CD14-positive monocyte (primary cell): Measurements from ENCODE around the gene ZNF23. TPM values are rescaled to one million over a fixed set of nuclear protein-coding genes. Genes with fewer than 3 reads are reported as not detected.

Experiments
- DNase-seq, 3 donors: peaks; one replicate each; pipeline ENCODE4 v3.0.0-alpha.2; 2011 to 2022
- H2AFZ ChIP-seq: 2 replicates; pipeline ENCODE4 v1.6.0; 2012; ENCODE audit warnings: mild to moderate bottlenecking, low read depth, low read length, inconsistent platforms; ENCODE audit not compliant: insufficient read depth, poor library complexity, severe bottlenecking
- H3K27ac ChIP-seq, 2 donors: 1 replicate in 1 of 2; 2 replicates in 1 of 2; pipeline ENCODE4 v1.5.1; 2012 to 2013; ENCODE audit warnings: low read length in 2 of 2, control low read depth in 1 of 2, inconsistent platforms in 1 of 2, low read depth in 1 of 2, mild to moderate bottlenecking in 1 of 2
- H3K27me3 ChIP-seq, 2 donors: one replicate each; pipeline versions ENCODE4 v1.6.0 to v1.6.1; 2011 to 2013; ENCODE audit warnings: low read length in 2 of 2; ENCODE audit not compliant: control insufficient read depth in 2 of 2, insufficient read depth in 2 of 2
- H3K36me3 ChIP-seq, 2 donors: replicated peaks in 1 of 2; 1 replicate in 1 of 2; 2 replicates in 1 of 2; pipeline versions ENCODE4 v1.5.1 to v1.6.1; 2012 to 2013; ENCODE audit warnings: low read length in 2 of 2, control low read depth in 1 of 2, inconsistent platforms in 1 of 2, mild to moderate bottlenecking in 1 of 2; ENCODE audit not compliant: insufficient read depth in 2 of 2, control insufficient read depth in 1 of 2
- H3K4me1 ChIP-seq, 2 donors: 1 replicate in 1 of 2; 2 replicates in 1 of 2; pipeline versions ENCODE4 v1.5.1 to v1.6.1; 2012 to 2013; ENCODE audit warnings: low read length in 2 of 2, control low read depth in 1 of 2, inconsistent platforms in 1 of 2, mild to moderate bottlenecking in 1 of 2, moderate library complexity in 1 of 2; ENCODE audit not compliant: insufficient read depth in 2 of 2, control insufficient read depth in 1 of 2
- H3K4me2 ChIP-seq: replicated peaks from 2 replicates; pipeline ENCODE3; 2012; ENCODE audit warnings: low read length, moderate library complexity, mild to moderate bottlenecking; ENCODE audit not compliant: poor library complexity, severe bottlenecking; ENCODE audit errors: extremely low read depth
- H3K4me3 ChIP-seq, 3 experiments: fragments of 200-600 bp in 1 of 3; sonication (generic) in 1 of 3; replicated peaks in 1 of 3; 1 replicate in 2 of 3; 2 replicates in 1 of 3; pipeline ENCODE4 v1.5.1; 2011 to 2013; ENCODE audit warnings: low read length in 3 of 3, mild to moderate bottlenecking in 3 of 3, control low read depth in 2 of 3, low read depth in 2 of 3, inconsistent platforms in 1 of 3, moderate library complexity in 1 of 3
- H3K79me2 ChIP-seq: 2 replicates; pipeline ENCODE4 v1.6.0; 2012; ENCODE audit warnings: mild to moderate bottlenecking, control low read depth, inconsistent platforms, low read length, moderate library complexity; ENCODE audit not compliant: insufficient read depth
- H3K9ac ChIP-seq: 2 replicates; pipeline ENCODE4 v1.6.0; 2017; ENCODE audit warnings: low read length, mild to moderate bottlenecking; ENCODE audit not compliant: insufficient read depth, poor library complexity, severe bottlenecking
- H3K9me3 ChIP-seq, 2 donors: replicated peaks in 1 of 2; 1 replicate in 1 of 2; 2 replicates in 1 of 2; pipeline versions ENCODE4 v1.5.1 to v1.6.1; 2012 to 2013; ENCODE audit warnings: low read length in 2 of 2, control low read depth in 1 of 2; ENCODE audit not compliant: control insufficient read depth in 1 of 2, insufficient read depth in 1 of 2
- H4K20me1 ChIP-seq: 2 replicates; pipeline ENCODE4 v1.6.0; 2012; ENCODE audit warnings: mild to moderate bottlenecking, low read length, control low read depth, moderate library complexity; ENCODE audit not compliant: insufficient read depth
- H3K27ac Mint-ChIP-seq, 7 donors: one replicate each; pipeline ENCODE4 v1.8.0; 2020; ENCODE audit warnings: mild to moderate bottlenecking in 7 of 7, mixed read lengths in 7 of 7, moderate library complexity in 6 of 7, inconsistent platforms in 2 of 7
- H3K27me3 Mint-ChIP-seq, 3 donors: one replicate each; pipeline ENCODE4 v1.8.0; 2021 to 2022; ENCODE audit warnings: low read depth in 3 of 3, mild to moderate bottlenecking in 3 of 3, mixed read lengths in 3 of 3, moderate library complexity in 3 of 3, inconsistent platforms in 1 of 3
- H3K36me3 Mint-ChIP-seq, 2 donors: one replicate each; pipeline ENCODE4 v1.8.0; 2020; ENCODE audit warnings: mixed read lengths in 2 of 2, inconsistent platforms in 1 of 2, mild to moderate bottlenecking in 1 of 2
- H3K4me1 Mint-ChIP-seq: one replicate; pipeline ENCODE4 v1.8.0; 2020; ENCODE audit warnings: mild to moderate bottlenecking, mixed read lengths
- H3K4me3 Mint-ChIP-seq, 2 donors: one replicate each; pipeline ENCODE4 v1.8.0; 2020; ENCODE audit warnings: mild to moderate bottlenecking in 2 of 2, mixed read lengths in 2 of 2, moderate library complexity in 1 of 2
- H3K9me3 Mint-ChIP-seq, 7 donors: one replicate each; pipeline ENCODE4 v1.8.0; 2020 to 2022; ENCODE audit warnings: mixed read lengths in 7 of 7, mild to moderate bottlenecking in 6 of 7, moderate library complexity in 6 of 7, inconsistent platforms in 2 of 7
- CTCF ChIP-seq: fragments of 200-600 bp; IDR thresholded peaks from one replicate; pipeline ENCODE4 v1.8.0; 2022; ENCODE audit warnings: antibody characterized with exemption, mild to moderate bottlenecking
- WGBS: methylation state at CpG from one replicate; pipeline ENCODE4 v1.1.5; 2013; ENCODE audit warnings: missing lambda C conversion rate; ENCODE audit not compliant: insufficient coverage; 5-methylcytosine and 5-hydroxymethylcytosine counted together
- intact Hi-C, 2 donors: fragments of 100-400 bp; cut with micrococcal nuclease; formaldehyde crosslinking; loops; one replicate each; pipeline versions ENCODE4 v1.15.0 to v1.15.1; 2023
- polyA plus RNA-seq, 3 donors: library from polyadenylated mRNA; depleted of rRNA in 1 of 3; unstranded in 2 of 3; stranded (reverse) in 1 of 3; fragments of 300-500 nt in 2 of 3; fragments of >200 nt in 1 of 3; fragmentation: Illumina TruSeq in 2 of 3; gene quantifications; 1 replicate in 2 of 3; 2 replicates in 1 of 3; pipeline ENCODE4 v1.2.3, GENCODE V29; 2012 to 2021

ZNF23 gene
- polyA plus RNA-seq, 3 donors = 2.1 to 3.9 (median 2.8) TPM

- H3K27me3 Mint-ChIP-seq = peaks cover 9 to 16% (median 12%) of the 10 kb centered on the region in 3 donors
- H2AFZ ChIP-seq = no peak within 1 kb of the TSS
- no peaks in the 10 kb centered on the region for H3K36me3 ChIP-seq
- no peak within 1 kb of the TSS for H3K9ac ChIP-seq
- H3K9me3 Mint-ChIP-seq = peaks cover 22 to 65% (median 54%) of the 10 kb centered on the region in 7 donors
- peak within 1 kb of the TSS in 1 of 2 donors; percentile 46 for H3K4me3 Mint-ChIP-seq
- no peaks in the 10 kb centered on the region for H4K20me1 ChIP-seq
- peaks cover 0 to 2% of the 10 kb centered on the region in 2 donors for H3K27me3 ChIP-seq
- no peaks in the 10 kb centered on the region for H3K79me2 ChIP-seq
- no peak for TF ChIP-seq CTCF
- peaks cover 48 to 59% of the 10 kb centered on the region in 2 donors for H3K9me3 ChIP-seq
- H3K4me1 ChIP-seq = no peaks in the 10 kb centered on the region
- WGBS = 92% methylated on average over 12 of the region's 13 CpGs
- H3K4me1 Mint-ChIP-seq = no peaks in the 10 kb centered on the region
- H3K4me3 ChIP-seq = no peak within 1 kb of the TSS
- no peak for DNase-seq
- H3K27ac ChIP-seq = no peak within 1 kb of the TSS
- H3K4me2 ChIP-seq = no peak within 1 kb of the TSS
- intact Hi-C loops = no loop called here
- no peak within 1 kb of the TSS for H3K27ac Mint-ChIP-seq
- H3K36me3 Mint-ChIP-seq = no peaks in the 10 kb centered on the region
Measured at GRCh38 chr16:71442051-71442440, 20.0 kb downstream of the ZNF23 start, which contains the start of gene TLE7. TLE7 (minus strand) TSS chr16:71442054; CDS start chr16:71433324, 8,730 bp downstream.

- Mint-ChIP-seq H3K9me3 (peaks cover 23 to 63% (median 50%) of the 10 kb centered on the region in 7 donors), H3K4me1 (no peaks in the 10 kb centered on the region), H3K4me3 (peak overlapping the region in 1 of 2 donors; percentile 46), H3K36me3 (no peaks in the 10 kb centered on the region), H3K27ac (no peak overlapping the region), H3K27me3 (peaks cover 9 to 16% (median 12%) of the 10 kb centered on the region in 3 donors)
- Histone ChIP-seq H3K27ac (no peak overlapping the region), H3K9me3 (peaks cover 43 to 53% of the 10 kb centered on the region in 2 donors), H4K20me1 (no peaks in the 10 kb centered on the region), H3K27me3 (peaks cover 0 to 2% of the 10 kb centered on the region in 2 donors), H3K4me1 (no peaks in the 10 kb centered on the region), H3K9ac (no peak overlapping the region), H3K4me3 (no peak overlapping the region), H3K36me3 (no peaks in the 10 kb centered on the region), H3K79me2 (no peaks in the 10 kb centered on the region), H2AFZ (no peak overlapping the region), H3K4me2 (no peak overlapping the region)
- peak; percentile 63 for TF ChIP-seq CTCF
- WGBS = 34% methylated on average over 71 of the region's 71 CpGs
- intact Hi-C loops = no loop called here
- DNase-seq = no peak
Measured at GRCh38 chr16:71441348-71442050, 20.5 kb downstream of the ZNF23 start.
